GM23338 (cell line): Measurements from ENCODE around the gene MINDY4.

Source experiments
- CREB1 ChIP-seq: fragments of 250-450 bp; sonication (Bioruptor Pico); IDR thresholded peaks from 2 replicates; pipeline ENCODE4 v1.5.0; 2020; ENCODE audit warnings: low read depth, mild to moderate bottlenecking, moderate library complexity
- CTCF ChIP-seq, 2 experiments: fragments of 200-600 bp in 1 of 2; sonication (generic) in 1 of 2; conservative IDR thresholded peaks; 2 replicates each; pipeline versions ENCODE4 v1.5.1 to v1.6.1; 2016 to 2017; ENCODE audit warnings: antibody characterized with exemption in 2 of 2, low read depth in 2 of 2, mild to moderate bottlenecking in 2 of 2, moderate library complexity in 1 of 2
- ETS1 ChIP-seq: IDR thresholded peaks from 2 replicates; pipeline ENCODE4 v1.6.1; 2016; ENCODE audit warnings: antibody characterized with exemption
- EZH2 ChIP-seq: fragments of 200-600 bp; sonication (generic); IDR thresholded peaks from one replicate; pipeline ENCODE4 v1.8.0; 2017; ENCODE audit warnings: antibody characterized with exemption, mild to moderate bottlenecking, low read depth; ENCODE audit not compliant: unreplicated experiment
- EZH2phosphoT487 ChIP-seq: fragments of 200-600 bp; sonication (generic); IDR thresholded peaks from one replicate; pipeline ENCODE4 v1.8.1; 2018; ENCODE audit warnings: antibody characterized with exemption; ENCODE audit not compliant: unreplicated experiment
- JUNB ChIP-seq: IDR thresholded peaks from one replicate; pipeline ENCODE4 v1.6.1; 2016; ENCODE audit warnings: antibody characterized with exemption; ENCODE audit not compliant: unreplicated experiment
- NANOG ChIP-seq: IDR thresholded peaks from 2 replicates; pipeline ENCODE4 v1.6.1; 2016; ENCODE audit warnings: antibody characterized with exemption, borderline replicate concordance
- POLR2AphosphoS5 ChIP-seq: IDR thresholded peaks from 2 replicates; pipeline ENCODE4 v1.6.1; 2016; ENCODE audit warnings: antibody characterized with exemption, low read depth
- REST ChIP-seq: IDR thresholded peaks from one replicate; pipeline ENCODE4 v1.6.1; 2018; ENCODE audit warnings: antibody characterized with exemption; ENCODE audit not compliant: unreplicated experiment
- STAT1 ChIP-seq: IDR thresholded peaks from one replicate; pipeline ENCODE4 v1.6.1; 2016; ENCODE audit warnings: antibody characterized with exemption; ENCODE audit not compliant: unreplicated experiment
- ZNF114 ChIP-seq: fragments of 250-450 bp; sonication (Bioruptor Pico); IDR thresholded peaks from 2 replicates; pipeline ENCODE4 v1.5.0; 2020; ENCODE audit warnings: mild to moderate bottlenecking, moderate library complexity
- ZNF331 ChIP-seq: fragments of 250-450 bp; sonication (Bioruptor Pico); IDR thresholded peaks from 2 replicates; pipeline ENCODE4 v1.5.0; 2020; ENCODE audit warnings: low read depth, mild to moderate bottlenecking, moderate library complexity
- ZNF462 ChIP-seq: fragments of 250-450 bp; sonication (Bioruptor Pico); IDR thresholded peaks from 2 replicates; pipeline ENCODE4 v1.5.0; 2020; ENCODE audit warnings: mild to moderate bottlenecking, moderate library complexity

- TF ChIP-seq CTCF (conservative IDR thresholded peaks at IDR 0.05; ENCODE audit: low read depth in 2 of 2) = no peak
- no peak for TF ChIP-seq STAT1
- no peak for TF ChIP-seq EZH2
- no peak for TF ChIP-seq POLR2AphosphoS5
- TF ChIP-seq REST = no peak
- TF ChIP-seq EZH2phosphoT487 = no peak
- TF ChIP-seq ZNF114 (CRISPR knock-in tag) = no peak
- TF ChIP-seq CREB1 = no peak
- TF ChIP-seq ETS1 = no peak
- no peak for TF ChIP-seq JUNB
- no peak for TF ChIP-seq ZNF331 (CRISPR knock-in tag)
- no peak for TF ChIP-seq ZNF462 (CRISPR knock-in tag)
- TF ChIP-seq NANOG = no peak
Observed at GRCh38 chr7:30900053-30900452, 128.8 kb downstream of the MINDY4 start.
